GM18499 (cell line): ENCODE measurements around the gene SLCO3A1.

Experiments used
- ATAC-seq: cut with Tn5 transposase; IDR thresholded peaks from one replicate; pipeline ENCODE4 v1.9.1; 2021; ENCODE audit warnings: moderate number of reproducible peaks; ENCODE audit not compliant: insufficient read depth, unreplicated experiment

Gene SLCO3A1

GRCh38 chr15:91929509-91929908 is 76.0 kb downstream of the SLCO3A1 start:
- no peak for ATAC-seq

GRCh38 chr15:91930092-91930491 is 76.6 kb downstream of the SLCO3A1 start:
- no peak for ATAC-seq

GRCh38 chr15:91936182-91936775 is 82.8 kb downstream of the SLCO3A1 start:
- no peak for ATAC-seq

GRCh38 chr15:91936927-91937326 is 83.4 kb downstream of the SLCO3A1 start:
- ATAC-seq = no peak

GRCh38 chr15:91938136-91938535 is 84.6 kb downstream of the SLCO3A1 start:
- no peak for ATAC-seq

GRCh38 chr15:91939403-91939831 is 85.9 kb downstream of the SLCO3A1 start:
- no peak for ATAC-seq

GRCh38 chr15:91940496-91941381 is 87.2 kb downstream of the SLCO3A1 start:
- ATAC-seq = no peak

- no peak for ATAC-seq
These were observed 88.6 kb downstream of the SLCO3A1 start for GRCh38 chr15:91941871-91942658.

- no peak for ATAC-seq
These were observed 89.3 kb downstream of the SLCO3A1 start for GRCh38 chr15:91942720-91943394.

GRCh38 chr15:91944331-91944730 is 90.8 kb downstream of the SLCO3A1 start:
- ATAC-seq = no peak

- no peak for ATAC-seq
These were observed 91.9 kb downstream of the SLCO3A1 start for GRCh38 chr15:91945385-91945784.

GRCh38 chr15:91946075-91946474 is 92.6 kb downstream of the SLCO3A1 start:
- no peak for ATAC-seq

- ATAC-seq = no peak
These were observed 93.2 kb downstream of the SLCO3A1 start for GRCh38 chr15:91946581-91947292.

- no peak for ATAC-seq
These were observed 93.8 kb downstream of the SLCO3A1 start for GRCh38 chr15:91947293-91947679.

- ATAC-seq = no peak
These were observed 94.4 kb downstream of the SLCO3A1 start for GRCh38 chr15:91947683-91948608.

GRCh38 chr15:91949361-91949760 is 95.9 kb downstream of the SLCO3A1 start:
- ATAC-seq = no peak

- no peak for ATAC-seq
These were observed 96.5 kb downstream of the SLCO3A1 start for GRCh38 chr15:91950054-91950453.

GRCh38 chr15:91950631-91951329 is 97.3 kb downstream of the SLCO3A1 start:
- no peak for ATAC-seq
